BJ (cell line): Measurements from ENCODE around the gene DSCAML1. TPM values are rescaled to one million over a fixed set of nuclear protein-coding genes. Genes with fewer than 3 reads are reported as not detected.

Experiments
- CTCF ChIA-PET: fragments of 350-600 bp; formaldehyde crosslinking; extraction: SDS; loops from one replicate; lab custom pipeline; 2021; ENCODE audit warnings: antibody characterized with exemption, inconsistent platforms; lab: Yijun Ruan, JAX
- POLR2A ChIA-PET: fragments of 300-600 bp; sonication (Branson Sonifier 250); formaldehyde crosslinking; extraction: SDS; loops from one replicate; lab custom pipeline; 2021; ENCODE audit warnings: antibody characterized with exemption; lab: Charles Lee
- DNase-seq: peaks from one replicate; pipeline ENCODE4 v3.0.0-alpha.2; 2011; ENCODE audit warnings: low read depth
- H3K27me3 ChIP-seq: 2 replicates; pipeline ENCODE4 v1.6.0; 2011; ENCODE audit warnings: low read length; ENCODE audit not compliant: control insufficient read depth, insufficient read depth
- H3K36me3 ChIP-seq: 2 replicates; pipeline ENCODE4 v1.5.1; 2011; ENCODE audit warnings: low read length; ENCODE audit not compliant: control insufficient read depth, insufficient read depth
- H3K4me3 ChIP-seq: 2 replicates; pipeline ENCODE4 v1.5.1; 2011; ENCODE audit warnings: low read depth, mild to moderate bottlenecking, control low read depth, low read length
- CTCF ChIP-seq: IDR thresholded peaks from 2 replicates; pipeline ENCODE4 v1.5.1; 2011; ENCODE audit warnings: low read depth, mild to moderate bottlenecking, control low read depth, inconsistent platforms, low read length, moderate library complexity; ENCODE audit not compliant: insufficient read depth
- polyA plus RNA-seq: library from polyadenylated mRNA; depleted of rRNA; stranded (reverse); fragments of >200 nt; gene quantifications from 2 replicates; pipeline ENCODE4 v1.2.3, GENCODE V29; 2011

Gene DSCAML1
- polyA plus RNA-seq, 1 experiment = not detected

DNA sequence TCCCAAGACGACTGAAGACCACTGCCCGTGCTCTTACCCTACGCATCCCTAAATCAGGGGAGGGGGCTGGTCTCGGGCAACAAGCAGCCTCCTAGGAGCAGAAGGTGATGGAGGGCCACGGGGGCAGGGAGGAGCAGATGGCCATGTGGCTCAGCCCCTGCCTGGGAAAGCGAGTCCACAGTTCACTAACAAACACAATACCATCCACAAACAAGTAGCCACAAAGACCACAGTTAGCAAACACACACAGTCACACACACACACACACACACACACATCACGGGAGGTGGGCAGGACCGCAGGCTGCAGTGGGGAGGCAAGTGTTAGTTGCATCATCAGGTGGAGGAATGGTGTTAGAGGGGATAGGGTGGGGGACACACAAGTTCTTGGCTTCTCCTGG is 40.8 kb upstream of the DSCAML1 start:
- Histone ChIP-seq H3K4me3 (no peak overlapping the region), H3K36me3 (no peaks in the 10 kb centered on the region), H3K27me3 (0 out of 2 replicates have a peak, but pooled peaks cover 2% of the 10 kb centered on the region)
- POLR2A ChIA-PET = no interaction called here
- CTCF ChIA-PET = interaction anchor here (2.2 kb wide), 1 partner anchor 109 kb away, joined by 8 read pairs; no protein-coding TSS in a partner anchor
- no peak for TF ChIP-seq CTCF
- no peak for DNase-seq

GRCh38 chr11:117837070-117837776 is 40.2 kb upstream of the DSCAML1 start:
- no peak for DNase-seq
- Histone ChIP-seq H3K27me3 (0 out of 2 replicates have a peak, but pooled peaks cover 2% of the 10 kb centered on the region), H3K36me3 (no peaks in the 10 kb centered on the region), H3K4me3 (no peak overlapping the region)
- TF ChIP-seq CTCF = no peak
- ChIA-PET POLR2A (no interaction called here), CTCF (interaction anchor here (2.2 kb wide), 1 partner anchor 110 kb away, joined by 8 read pairs; no protein-coding TSS in a partner anchor)

- POLR2A ChIA-PET = no interaction called here
- no peak for DNase-seq
- H3K4me3 ChIP-seq = no peak overlapping the region
Measured at GRCh38 chr11:117836077-117836960, 39.3 kb upstream of the DSCAML1 start.

DNA sequence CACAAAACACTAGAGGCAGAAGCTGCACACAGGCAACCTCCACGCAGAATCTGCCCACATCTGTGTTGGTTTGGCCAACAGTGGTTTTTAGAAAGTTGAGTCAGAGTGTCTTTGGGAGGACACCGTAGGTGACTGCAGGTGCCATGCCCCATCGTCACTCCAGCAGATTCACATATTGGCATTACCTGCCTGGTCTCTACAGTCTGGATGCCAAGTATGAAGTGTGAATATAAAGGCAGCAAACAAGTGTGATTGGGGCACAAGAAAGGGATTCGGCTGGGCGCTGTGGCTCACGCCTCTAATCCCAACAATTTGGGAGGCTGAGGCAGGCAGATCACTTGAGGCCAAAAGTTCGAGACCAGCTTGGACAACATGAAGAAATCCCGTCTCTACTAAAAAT is 38.6 kb upstream of the DSCAML1 start:
- no peak for DNase-seq
- POLR2A ChIA-PET = no interaction called here
- TF ChIP-seq CTCF = no peak
- Histone ChIP-seq H3K27me3 (peaks cover 3% of the 10 kb centered on the region; the same call in 1 of the 2 replicates), H3K36me3 (no peaks in the 10 kb centered on the region), H3K4me3 (no peak overlapping the region)
- CTCF ChIA-PET = interaction anchor here (1.0 to 4.9 kb wide), 3 partner anchors 19 to 111 kb away, joined by 3 to 26 read pairs (median 3); no protein-coding TSS in a partner anchor

More at GRCh38 chr11:117836077-117836960, 39.3 kb upstream of the DSCAML1 start:
- CTCF ChIA-PET = interaction anchor here (1.0 to 4.9 kb wide), 3 partner anchors 20 to 110 kb away, joined by 3 to 26 read pairs (median 3); no protein-coding TSS in a partner anchor
- Histone ChIP-seq H3K36me3 (no peaks in the 10 kb centered on the region), H3K27me3 (0 out of 2 replicates have a peak, but pooled peaks cover 2% of the 10 kb centered on the region)
- no peak for TF ChIP-seq CTCF
